HepG2 (cell line): ENCODE measurements around the gene COX4I1. TPM values are rescaled to one million over a fixed set of nuclear protein-coding genes. Genes with fewer than 3 reads are reported as not detected.

Experiments used
- BCL3 ChIP-seq: sonication (generic); formaldehyde crosslinking; IDR thresholded peaks from 2 replicates; pipeline ENCODE4 v1.5.1; 2020; ENCODE audit warnings: mild to moderate bottlenecking, missing genetic modification reagents, moderate library complexity
- CBX2 ChIP-seq, 2 experiments: fragments of 200-600 bp in 1 of 2; sonication (generic); formaldehyde crosslinking in 1 of 2; IDR thresholded peaks; 2 replicates each; pipeline versions ENCODE4 v1.7.0 to v1.8.1; 2018 to 2022; ENCODE audit warnings: low read depth in 2 of 2, low read length in 1 of 2, mild to moderate bottlenecking in 1 of 2, missing genetic modification reagents in 1 of 2
- ELF3 ChIP-seq: IDR thresholded peaks from 2 replicates; pipeline ENCODE4 v1.6.1; 2016; ENCODE audit warnings: missing genetic modification reagents, missing compliant biosample characterization
- FOXA1 ChIP-seq, 2 experiments: fragments of 450-650 bp in 1 of 2; sonication (generic) in 1 of 2; formaldehyde crosslinking in 1 of 2; IDR thresholded peaks; 2 replicates each; pipeline versions ENCODE4 v1.4.0 to v1.6.1; 2016 to 2020; ENCODE audit warnings: missing genetic modification reagents in 1 of 2
- FOXP4 ChIP-seq: sonication (generic); formaldehyde crosslinking; IDR thresholded peaks from 2 replicates; pipeline ENCODE4 v1.4.0; 2020; ENCODE audit warnings: missing genetic modification reagents
- HMG20A ChIP-seq: IDR thresholded peaks from 2 replicates; pipeline ENCODE4 v1.6.1; 2016; ENCODE audit warnings: borderline replicate concordance
- JUN ChIP-seq: sonication (generic); formaldehyde crosslinking; IDR thresholded peaks from 2 replicates; pipeline ENCODE4 v1.4.0; 2020; ENCODE audit warnings: mild to moderate bottlenecking, missing genetic modification reagents
- MAX ChIP-seq: IDR thresholded peaks from 2 replicates; pipeline ENCODE4 v1.6.1; 2012; ENCODE audit warnings: inconsistent platforms
- MXD1 ChIP-seq: sonication (generic); formaldehyde crosslinking; IDR thresholded peaks from 2 replicates; pipeline ENCODE4 v1.4.0; 2020; ENCODE audit warnings: mild to moderate bottlenecking, missing genetic modification reagents
- PRPF4 ChIP-seq: fragments of 200-400 bp; formaldehyde crosslinking; IDR thresholded peaks from 2 replicates; pipeline ENCODE4 v1.6.1; 2016; ENCODE audit warnings: low read length, low read depth; ENCODE audit not compliant: poor library complexity, severe bottlenecking
- ZBTB43 ChIP-seq: sonication (generic); formaldehyde crosslinking; conservative IDR thresholded peaks from 2 replicates; pipeline ENCODE4 v1.4.0; 2020; ENCODE audit warnings: missing genetic modification reagents
- ZMYM4 ChIP-seq: sonication (generic); formaldehyde crosslinking; IDR thresholded peaks from 2 replicates; pipeline ENCODE4 v1.8.1; 2023; ENCODE audit warnings: mild to moderate bottlenecking, missing genetic modification reagents
- ZNF282 ChIP-seq: fragments of 450-650 bp; IDR thresholded peaks from 2 replicates; pipeline ENCODE4 v1.6.1; 2018; ENCODE audit not compliant: partially characterized antibody
- ZNF451 ChIP-seq: sonication (generic); formaldehyde crosslinking; IDR thresholded peaks from 2 replicates; pipeline ENCODE4 v1.5.0; 2020; ENCODE audit warnings: mild to moderate bottlenecking, missing genetic modification reagents
- ZNF550 ChIP-seq: sonication (generic); formaldehyde crosslinking; IDR thresholded peaks from 2 replicates; pipeline ENCODE4 v1.4.0; 2020; ENCODE audit warnings: mild to moderate bottlenecking, missing genetic modification reagents, borderline replicate concordance
- polyA plus RNA-seq, 8 experiments: library from polyadenylated mRNA; depleted of rRNA in 3 of 8; stranded (reverse) in 7 of 8; unstranded in 1 of 8; fragments of >200 nt; fragmentation: Illumina TruSeq in 4 of 8; extraction: Trizol in 4 of 8; gene quantifications; 2 replicates each; pipeline versions ENCODE4 v1.2.1 to v1.2.3, GENCODE V29; 2011 to 2016; ENCODE audit warnings: low read depth in 4 of 8, missing spikeins in 1 of 8, mixed read lengths in 1 of 8; ENCODE audit not compliant: insufficient read depth in 1 of 8
- total RNA-seq, 5 experiments: library from RNA; depleted of rRNA; stranded (reverse); fragments of >200 nt; fragmentation: Illumina TruSeq; extraction: Trizol; gene quantifications; 2 replicates each; pipeline ENCODE4 v1.2.3, GENCODE V29; 2016; ENCODE audit warnings: low read depth in 1 of 5
- TF ChIP-seq, protein P1 (sequence below): sonication (generic); formaldehyde crosslinking; IDR thresholded peaks from 2 replicates; pipeline ENCODE4 v1.8.1; 2023; ENCODE audit warnings: missing genetic modification reagents, mild to moderate bottlenecking, borderline replicate concordance
- TF ChIP-seq, protein P2 (sequence below): sonication (generic); formaldehyde crosslinking; IDR thresholded peaks from 2 replicates; pipeline ENCODE4 v1.4.0; 2020; ENCODE audit warnings: missing genetic modification reagents, mild to moderate bottlenecking, borderline replicate concordance

COX4I1 gene
- total and polyA plus RNA-seq, 2 of the 13 experiments (the other 11 are each of a cell fraction or from before 2014, with no cell fraction given), result 658 to 902 TPM

DNA sequence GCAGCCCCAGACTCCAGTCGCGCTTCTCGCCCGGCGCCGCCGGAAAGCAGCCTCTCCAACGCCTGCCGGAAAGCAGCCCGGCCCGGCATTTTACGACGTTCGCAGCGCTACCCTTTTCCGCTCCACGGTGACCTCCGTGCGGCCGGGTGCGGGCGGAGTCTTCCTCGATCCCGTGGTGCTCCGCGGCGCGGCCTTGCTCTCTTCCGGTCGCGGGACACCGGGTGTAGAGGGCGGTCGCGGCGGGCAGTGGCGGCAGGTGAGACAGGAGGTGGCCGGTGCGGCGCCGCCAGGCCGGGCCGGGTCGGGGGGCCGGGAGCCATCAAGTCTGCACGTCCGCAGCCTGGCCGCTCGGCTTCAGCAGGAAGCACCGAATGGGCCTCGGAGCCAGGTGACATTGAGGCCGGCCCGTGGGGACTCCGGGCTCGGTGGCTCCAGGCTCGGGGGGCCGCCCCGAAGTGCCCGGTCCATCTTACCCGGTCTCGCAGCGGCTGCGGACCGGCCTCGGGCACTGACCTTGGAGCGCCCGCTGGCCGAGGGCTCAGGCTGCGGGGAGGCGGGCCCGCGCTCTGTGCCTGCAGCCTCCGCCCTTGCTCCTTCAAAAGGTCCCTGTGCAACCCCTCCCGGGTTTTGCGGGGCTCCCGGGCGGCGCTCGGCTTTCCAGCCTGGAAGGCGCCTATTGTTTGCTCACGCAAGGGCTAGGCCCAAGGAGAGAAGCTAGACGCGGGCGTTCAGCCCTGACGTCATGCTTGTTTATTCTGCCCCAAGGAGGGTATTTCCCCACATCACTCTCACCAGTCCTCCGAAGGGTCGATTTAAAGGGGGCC is at the start of gene COX4I1, which contains the start of gene EMC8 (continued):
- TF ChIP-seq CBX2 (IDR thresholded peaks at IDR 0.05; ENCODE audit: low read depth, low read length), result no peak
- TF ChIP-seq CBX2 (CRISPR knock-in tag; IDR thresholded peaks at IDR 0.05; ENCODE audit: low read depth), result no peak
- TF ChIP-seq, protein P1, sequence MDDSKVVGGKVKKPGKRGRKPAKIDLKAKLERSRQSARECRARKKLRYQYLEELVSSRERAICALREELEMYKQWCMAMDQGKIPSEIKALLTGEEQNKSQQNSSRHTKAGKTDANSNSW (CRISPR knock-in tag), result peak; percentile 47; the same call in 1 of the 2 replicates
- peak; percentile 81 for TF ChIP-seq MAX
- TF ChIP-seq ELF3 (CRISPR knock-in tag), result peak; percentile 90
- TF ChIP-seq, protein P2, sequence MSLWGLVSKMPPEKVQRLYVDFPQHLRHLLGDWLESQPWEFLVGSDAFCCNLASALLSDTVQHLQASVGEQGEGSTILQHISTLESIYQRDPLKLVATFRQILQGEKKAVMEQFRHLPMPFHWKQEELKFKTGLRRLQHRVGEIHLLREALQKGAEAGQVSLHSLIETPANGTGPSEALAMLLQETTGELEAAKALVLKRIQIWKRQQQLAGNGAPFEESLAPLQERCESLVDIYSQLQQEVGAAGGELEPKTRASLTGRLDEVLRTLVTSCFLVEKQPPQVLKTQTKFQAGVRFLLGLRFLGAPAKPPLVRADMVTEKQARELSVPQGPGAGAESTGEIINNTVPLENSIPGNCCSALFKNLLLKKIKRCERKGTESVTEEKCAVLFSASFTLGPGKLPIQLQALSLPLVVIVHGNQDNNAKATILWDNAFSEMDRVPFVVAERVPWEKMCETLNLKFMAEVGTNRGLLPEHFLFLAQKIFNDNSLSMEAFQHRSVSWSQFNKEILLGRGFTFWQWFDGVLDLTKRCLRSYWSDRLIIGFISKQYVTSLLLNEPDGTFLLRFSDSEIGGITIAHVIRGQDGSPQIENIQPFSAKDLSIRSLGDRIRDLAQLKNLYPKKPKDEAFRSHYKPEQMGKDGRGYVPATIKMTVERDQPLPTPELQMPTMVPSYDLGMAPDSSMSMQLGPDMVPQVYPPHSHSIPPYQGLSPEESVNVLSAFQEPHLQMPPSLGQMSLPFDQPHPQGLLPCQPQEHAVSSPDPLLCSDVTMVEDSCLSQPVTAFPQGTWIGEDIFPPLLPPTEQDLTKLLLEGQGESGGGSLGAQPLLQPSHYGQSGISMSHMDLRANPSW (CRISPR knock-in tag), result peak; percentile 86; the same call in 1 of the 2 replicates
- peak; percentile 59; the same call in 1 of the 2 replicates for TF ChIP-seq BCL3
- TF ChIP-seq FOXA1 (IDR thresholded peaks at IDR 0.05), result no peak
- peak; percentile 81 for TF ChIP-seq FOXA1 (CRISPR knock-in tag; IDR thresholded peaks at IDR 0.05)
- no peak for TF ChIP-seq ZBTB43
- peak; percentile 55 for TF ChIP-seq FOXP4
- no peak for TF ChIP-seq HMG20A
- no peak; the same call in 1 of the 2 replicates for TF ChIP-seq ZNF550 (CRISPR knock-in tag)
- TF ChIP-seq PRPF4, result no peak
- TF ChIP-seq ZNF282, result no peak
- TF ChIP-seq ZMYM4 (CRISPR knock-in tag), result peak; percentile 56
- TF ChIP-seq JUN (CRISPR knock-in tag), result peak; percentile 18; the same call in 1 of the 2 replicates
- TF ChIP-seq MXD1 (CRISPR knock-in tag), result no peak
- no peak for TF ChIP-seq ZNF451 (CRISPR knock-in tag)
